ENCODE results near the gene ZBTB49. TPM values are rescaled to one million over a fixed set of nuclear protein-coding genes. Genes with fewer than 3 reads are reported as not detected.

ZBTB49 gene
- total RNA-seq, 1 donor = 9.9 TPM

GRCh38 chr4:4323705-4324534 is 33.9 kb downstream of the ZBTB49 start:
- peak; percentile 47 for DNase-seq (ENCODE audit: low read depth)
- no peak for TF ChIP-seq CTCF (IDR thresholded peaks at IDR 0.05; ENCODE audit: insufficient read depth, low read depth, low read length)
- no peak overlapping the region for H3K4me3 ChIP-seq (ENCODE audit: low read depth, low read length)

GRCh38 chr4:4325321-4325720 is 35.3 kb downstream of the ZBTB49 start:
- no peak overlapping the region for H3K4me3 ChIP-seq (ENCODE audit: low read depth, low read length)
- TF ChIP-seq CTCF (IDR thresholded peaks at IDR 0.05; ENCODE audit: insufficient read depth, low read depth, low read length) = no peak
- no peak for DNase-seq (ENCODE audit: low read depth)

GRCh38 chr4:4326166-4326565 is 36.1 kb downstream of the ZBTB49 start:
- no peak for TF ChIP-seq CTCF (IDR thresholded peaks at IDR 0.05; ENCODE audit: insufficient read depth, low read depth, low read length)
- no peak for DNase-seq (ENCODE audit: low read depth)
- H3K4me3 ChIP-seq (ENCODE audit: low read depth, low read length) = no peak overlapping the region

GRCh38 chr4:4327652-4328121 is 37.6 kb downstream of the ZBTB49 start:
- no peak overlapping the region for H3K4me3 ChIP-seq (ENCODE audit: low read depth, low read length)
- peak; percentile 62 for TF ChIP-seq CTCF (IDR thresholded peaks at IDR 0.05; ENCODE audit: insufficient read depth, low read depth, low read length)
- peak; percentile 47 for DNase-seq (ENCODE audit: low read depth)

GRCh38 chr4:4328206-4328605 is 38.2 kb downstream of the ZBTB49 start:
- TF ChIP-seq CTCF (IDR thresholded peaks at IDR 0.05; ENCODE audit: insufficient read depth, low read depth, low read length) = no peak
- no peak for DNase-seq (ENCODE audit: low read depth)
- H3K4me3 ChIP-seq (ENCODE audit: low read depth, low read length) = no peak overlapping the region

GRCh38 chr4:4328840-4329239 is 38.8 kb downstream of the ZBTB49 start:
- H3K4me3 ChIP-seq (ENCODE audit: low read depth, low read length) = no peak overlapping the region
- no peak for DNase-seq (ENCODE audit: low read depth)
- no peak for TF ChIP-seq CTCF (IDR thresholded peaks at IDR 0.05; ENCODE audit: insufficient read depth, low read depth, low read length)
